Subcutaneous abdominal adipose tissue (tissue), 5 donors: ENCODE results near the gene ALKBH4.
"Not testable (repeated sequence)": the region's sequence is repeated elsewhere in the genome, so short reads cannot be mapped to it uniquely, and the experiment has no call there.

Experiments used
- H3K27ac ChIP-seq: one replicate; pipeline ENCODE4 v1.7.0; 2013; ENCODE audit warnings: low read depth, mild to moderate bottlenecking, inconsistent platforms, low read length, moderate library complexity
- H3K27me3 ChIP-seq, 5 donors: one replicate each; pipeline ENCODE4 v1.7.0; 2013; ENCODE audit warnings: low read length in 5 of 5, inconsistent platforms in 1 of 5; ENCODE audit not compliant: control insufficient read depth in 5 of 5, insufficient read depth in 4 of 5
- H3K36me3 ChIP-seq, 5 donors: one replicate each; pipeline ENCODE4 v1.7.0; 2013; ENCODE audit warnings: low read length in 5 of 5; ENCODE audit not compliant: control insufficient read depth in 5 of 5, insufficient read depth in 5 of 5
- H3K4me1 ChIP-seq, 5 donors: one replicate each; pipeline ENCODE4 v1.7.0; 2013; ENCODE audit warnings: low read length in 5 of 5, mild to moderate bottlenecking in 3 of 5, moderate library complexity in 1 of 5; ENCODE audit not compliant: control insufficient read depth in 5 of 5, insufficient read depth in 5 of 5
- H3K4me3 ChIP-seq, 5 donors: one replicate each; pipeline ENCODE4 v1.7.0; 2013; ENCODE audit warnings: low read length in 5 of 5, low read depth in 1 of 5
- H3K9ac ChIP-seq, 5 donors: one replicate each; pipeline ENCODE4 v1.7.0; 2013; ENCODE audit warnings: low read length in 5 of 5, mild to moderate bottlenecking in 4 of 5, moderate library complexity in 3 of 5
- H3K9me3 ChIP-seq, 5 donors: one replicate each; pipeline ENCODE4 v1.7.0; 2013; ENCODE audit warnings: low read length in 5 of 5; ENCODE audit not compliant: control insufficient read depth in 5 of 5
- donor health status: healthy.
- donor health status: healthy.
- donor health status: healthy.
- donor health status: healthy.
- donor health status: healthy.

Gene ALKBH4

GRCh38 chr7:102464577-102465280 is at the start of gene ALKBH4, which contains the start of gene LRWD1:
Gene ALKBH4, minus strand, starts transcription at chr7:102464863. Its CDS starts 27 bp downstream, at chr7:102464836.
Gene LRWD1, plus strand, starts transcription at chr7:102464984. Its CDS starts 97 bp downstream, at chr7:102465081.
- Histone ChIP-seq H3K4me1 (peaks cover 4 to 28% (median 23%) of the 10 kb centered on the region in 5 donors), H3K36me3 (peaks cover 0 to 20% (median 0%) of the 10 kb centered on the region in 5 donors), H3K9me3 (no peaks in the 10 kb centered on the region), H3K9ac (peak within 1 kb of the TSS; percentile 81 to 100 (median 98)), H3K27ac (peak within 1 kb of the TSS; percentile 74), H3K27me3 (no peaks in the 10 kb centered on the region), H3K4me3 (peak within 1 kb of the TSS; percentile 91 to 100 (median 98))

GRCh38 chr7:102512642-102513221 is 48.1 kb upstream of the ALKBH4 start:
- H3K9ac ChIP-seq, H3K9me3 ChIP-seq, H3K27me3 ChIP-seq, H3K36me3 ChIP-seq, H3K4me3 ChIP-seq, H3K4me1 ChIP-seq, H3K27ac ChIP-seq: not testable (repeated sequence)

GRCh38 chr7:102511860-102512522 is 47.3 kb upstream of the ALKBH4 start:
- H3K9me3 ChIP-seq, H3K36me3 ChIP-seq, H3K27ac ChIP-seq, H3K27me3 ChIP-seq, H3K4me1 ChIP-seq, H3K9ac ChIP-seq, H3K4me3 ChIP-seq: not testable (repeated sequence)

GRCh38 chr7:102510575-102510974 is 45.9 kb upstream of the ALKBH4 start:
- not testable (repeated sequence) for H3K36me3 ChIP-seq, H3K4me1 ChIP-seq

GRCh38 chr7:102507410-102508088 is 42.9 kb upstream of the ALKBH4 start:
- H3K9ac ChIP-seq, H3K4me1 ChIP-seq, H3K27ac ChIP-seq, H3K9me3 ChIP-seq, H3K4me3 ChIP-seq, H3K27me3 ChIP-seq, H3K36me3 ChIP-seq: not testable (repeated sequence)

More at GRCh38 chr7:102510575-102510974, 45.9 kb upstream of the ALKBH4 start:
- H3K27ac ChIP-seq, H3K9me3 ChIP-seq, H3K9ac ChIP-seq, H3K4me3 ChIP-seq, H3K27me3 ChIP-seq: not testable (repeated sequence)

- H3K36me3 ChIP-seq, H3K9me3 ChIP-seq, H3K4me1 ChIP-seq, H3K4me3 ChIP-seq, H3K27ac ChIP-seq, H3K9ac ChIP-seq, H3K27me3 ChIP-seq: not testable (repeated sequence)
Observed at GRCh38 chr7:102505298-102506185, 40.9 kb upstream of the ALKBH4 start.

GRCh38 chr7:102503141-102503540 is 38.5 kb upstream of the ALKBH4 start:
- H3K27ac ChIP-seq, H3K4me1 ChIP-seq, H3K36me3 ChIP-seq, H3K4me3 ChIP-seq, H3K27me3 ChIP-seq, H3K9me3 ChIP-seq, H3K9ac ChIP-seq: not testable (repeated sequence)

GRCh38 chr7:102498321-102498720 is 33.7 kb upstream of the ALKBH4 start:
- H3K9ac ChIP-seq, H3K27me3 ChIP-seq, H3K4me1 ChIP-seq, H3K9me3 ChIP-seq, H3K4me3 ChIP-seq, H3K36me3 ChIP-seq, H3K27ac ChIP-seq: not testable (repeated sequence)

GRCh38 chr7:102497308-102497707 is 32.6 kb upstream of the ALKBH4 start:
- H3K9me3 ChIP-seq, H3K4me3 ChIP-seq, H3K27me3 ChIP-seq, H3K36me3 ChIP-seq, H3K27ac ChIP-seq, H3K9ac ChIP-seq, H3K4me1 ChIP-seq: not testable (repeated sequence)
